NCI-H1694 treated with DMSO at 0.1 percent for 48 hours (cell line): ENCODE measurements around the gene PLPP4.

Source experiments
- DNase-seq: peaks from one replicate; lab custom pipeline; 2025; lab: John Stamatoyannopoulos, UW

The PLPP4 gene

DNA sequence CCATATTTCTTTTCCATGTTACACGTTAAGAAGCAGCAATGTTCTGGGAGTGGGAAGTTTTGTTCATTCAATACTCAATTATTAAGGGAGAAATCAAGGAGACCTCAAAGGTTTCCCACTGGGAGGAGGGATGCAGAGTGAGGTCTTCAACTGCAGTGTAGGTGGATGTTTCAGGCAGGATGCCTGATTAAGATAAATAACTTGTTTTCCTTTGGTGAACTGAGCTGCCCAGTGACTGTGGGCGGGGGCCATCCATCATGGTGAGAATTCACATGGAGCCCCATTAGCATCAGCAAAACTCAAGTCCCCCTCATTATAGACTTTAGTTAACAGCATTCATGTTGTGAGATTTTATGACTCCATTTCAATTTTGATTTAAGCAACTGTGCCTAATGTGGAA lies 121.1 kb downstream of the PLPP4 start:
- no peak for DNase-seq

DNA sequence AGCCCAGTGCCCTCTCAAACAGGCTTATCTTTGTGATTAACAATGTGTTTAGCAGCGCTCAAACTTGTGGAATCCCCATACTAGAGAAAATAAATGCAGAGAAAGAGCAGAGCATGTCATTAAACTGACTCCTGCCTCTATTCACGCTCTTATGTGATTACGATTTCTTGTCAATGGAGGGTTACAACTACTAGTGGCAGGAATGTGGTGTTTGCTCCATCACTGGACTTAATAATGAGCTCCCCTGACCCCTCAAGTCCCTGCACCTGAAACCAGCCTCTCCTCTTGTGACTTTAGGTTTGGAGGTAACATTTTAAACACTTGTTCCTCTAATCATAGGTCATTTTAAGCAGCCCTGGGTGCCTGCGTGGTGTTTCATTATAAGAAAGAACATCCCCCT lies 121.9 kb downstream of the PLPP4 start:
- DNase-seq: no peak

DNA sequence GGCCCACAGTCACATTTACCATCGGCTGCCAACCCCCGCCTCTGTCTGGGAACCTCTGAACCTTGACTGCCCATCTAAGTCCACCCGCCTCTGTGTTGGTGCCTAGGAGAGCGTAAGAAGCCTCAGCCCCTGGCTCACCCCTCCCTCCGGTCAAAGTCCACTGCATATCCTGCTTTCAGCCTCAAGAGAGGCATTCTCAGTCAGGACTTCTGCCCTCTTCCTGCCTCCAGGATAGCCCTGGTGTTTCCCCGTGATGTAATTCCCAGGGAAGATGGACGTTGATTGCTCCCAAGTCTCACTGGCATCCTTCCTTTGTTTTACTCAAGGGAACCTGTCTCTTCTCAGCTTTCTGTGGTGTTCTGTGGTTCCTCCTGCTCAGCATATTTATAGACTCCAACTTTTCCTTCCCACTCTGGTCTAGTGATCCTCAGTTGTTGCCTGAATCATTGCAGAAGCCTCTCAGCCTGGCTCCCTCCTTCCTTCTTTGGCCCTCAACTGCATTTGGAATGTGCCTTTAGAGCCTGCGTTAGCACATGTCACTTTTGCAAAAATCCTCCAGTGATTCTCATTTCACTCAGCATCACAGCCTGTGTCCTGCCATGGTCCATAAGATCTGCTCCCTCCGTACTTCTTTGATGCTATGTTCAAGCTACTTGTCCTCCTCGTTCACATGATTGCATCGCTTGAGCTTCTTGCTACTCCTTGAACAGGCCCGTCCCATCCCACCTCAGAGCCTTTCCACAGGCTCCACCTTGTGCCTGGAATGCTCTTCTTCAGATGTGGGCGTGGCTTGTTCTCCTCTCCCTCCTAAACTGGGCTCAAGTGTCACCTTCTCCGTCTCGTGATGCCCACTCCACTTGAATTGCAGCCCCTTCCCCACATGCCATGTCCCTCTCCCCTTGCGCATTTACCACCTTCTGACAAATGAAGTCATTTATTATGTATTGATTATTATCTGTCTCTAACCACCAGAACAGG lies 124.2 kb downstream of the PLPP4 start:
- no peak for DNase-seq

DNA sequence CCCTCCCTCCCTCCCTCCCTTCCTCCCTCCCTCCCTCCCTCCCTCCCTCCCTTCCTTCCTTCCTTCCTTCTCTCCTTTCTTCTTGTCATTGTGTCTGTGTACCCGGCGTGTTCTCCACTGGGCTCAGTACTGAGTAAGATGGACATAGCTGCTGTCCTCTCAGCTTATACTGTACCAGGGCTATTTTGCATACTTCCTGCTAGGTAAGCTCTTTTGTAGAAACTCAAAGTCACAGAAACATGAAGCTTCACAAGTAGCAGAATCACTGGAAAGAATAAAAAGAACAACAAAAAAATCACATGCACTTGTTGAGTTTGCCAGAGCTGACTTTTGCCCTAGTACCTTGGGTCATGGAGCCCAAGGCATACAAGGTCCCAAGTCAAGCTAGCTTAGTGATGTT lies 125.7 kb downstream of the PLPP4 start:
- DNase-seq: no peak

DNA sequence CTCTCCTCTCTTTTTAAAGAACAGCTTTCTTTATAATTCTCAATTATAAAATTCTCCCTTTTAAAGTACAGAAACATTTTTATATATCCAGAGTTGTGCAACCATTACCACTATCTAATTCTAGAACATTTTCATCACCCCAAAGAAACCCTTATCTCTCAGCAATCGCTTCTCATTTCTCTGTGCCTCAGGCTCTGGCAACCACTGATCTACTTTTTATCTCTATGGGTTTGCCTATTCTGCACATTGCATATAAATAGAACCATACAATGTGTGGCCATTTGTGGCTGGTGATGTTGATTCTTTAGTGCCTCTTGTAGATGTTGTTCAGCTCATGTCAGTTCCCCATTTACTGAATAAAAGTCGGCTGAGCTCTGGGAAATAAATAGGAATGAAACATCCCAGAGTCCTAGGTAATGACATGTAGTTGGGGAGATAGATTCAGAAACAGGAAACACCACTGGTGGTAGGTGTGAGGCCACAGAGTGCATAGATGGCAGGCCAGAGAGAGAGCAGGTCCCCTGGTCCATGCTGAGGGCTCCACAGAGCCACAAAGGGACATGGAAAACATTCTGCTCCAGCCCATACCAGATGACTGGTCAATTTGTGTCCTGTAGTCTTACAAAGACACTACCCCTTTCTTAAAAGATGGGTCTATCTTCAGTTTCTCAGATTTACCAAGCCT lies 126.5 kb downstream of the PLPP4 start:
- DNase-seq: no peak

DNA sequence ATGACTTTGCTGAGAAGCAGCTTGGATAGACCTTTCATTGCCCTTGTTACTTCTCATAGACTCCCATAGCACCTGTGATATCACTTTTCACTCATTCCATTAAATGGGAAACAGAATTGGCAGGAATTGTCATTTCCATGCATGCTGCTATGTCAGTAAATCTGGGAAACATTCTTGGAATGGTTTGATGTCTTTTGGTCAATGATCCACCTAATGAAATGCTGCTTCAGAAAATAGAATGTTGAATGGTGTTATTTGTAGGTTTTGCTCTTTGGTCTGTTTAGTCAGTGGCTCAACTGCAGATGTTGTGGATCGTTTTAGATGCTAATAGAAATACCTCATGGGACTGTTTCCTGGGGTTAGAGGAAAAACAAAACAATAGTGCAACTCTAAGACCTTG lies 127.8 kb downstream of the PLPP4 start:
- DNase-seq: no peak

DNA sequence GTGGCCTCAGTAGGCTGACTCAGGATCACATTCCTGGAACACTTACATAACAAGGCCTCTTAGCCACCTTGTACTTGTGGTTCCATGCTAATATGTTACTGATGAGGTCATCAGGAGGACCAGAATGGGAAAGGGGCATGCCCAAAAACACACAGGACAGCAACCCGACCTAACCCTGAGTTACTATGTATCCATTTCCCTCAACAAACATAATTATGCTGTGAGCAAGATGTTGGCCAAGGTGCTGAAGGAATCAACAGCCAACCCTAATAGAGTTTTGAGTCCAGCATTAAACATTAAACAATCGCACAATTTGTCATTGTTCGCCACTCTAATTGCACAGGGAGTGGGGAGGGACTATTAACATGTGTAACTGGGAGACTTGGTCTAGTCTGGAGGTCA lies 129.4 kb downstream of the PLPP4 start:
- no peak for DNase-seq

DNA sequence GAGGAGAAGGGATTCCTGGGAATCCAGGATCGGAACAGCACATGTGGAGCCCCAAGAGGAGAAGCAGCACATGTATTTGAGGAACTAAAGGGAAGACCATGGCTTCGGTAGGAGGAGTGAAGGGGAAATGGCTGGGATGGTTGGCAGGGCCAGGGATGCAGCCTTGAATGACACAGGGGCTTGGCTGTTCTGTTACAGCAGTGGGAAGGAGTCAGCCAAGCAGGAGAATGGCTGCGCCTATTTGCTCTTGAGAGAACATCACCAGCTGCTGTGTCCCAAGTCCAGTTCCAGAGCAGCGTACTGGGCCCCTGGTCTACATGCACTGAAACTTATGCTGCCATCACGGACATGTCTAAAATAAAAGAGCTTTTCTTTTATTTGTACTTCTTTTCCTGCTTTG lies 130.0 kb downstream of the PLPP4 start:
- DNase-seq: no peak

DNA sequence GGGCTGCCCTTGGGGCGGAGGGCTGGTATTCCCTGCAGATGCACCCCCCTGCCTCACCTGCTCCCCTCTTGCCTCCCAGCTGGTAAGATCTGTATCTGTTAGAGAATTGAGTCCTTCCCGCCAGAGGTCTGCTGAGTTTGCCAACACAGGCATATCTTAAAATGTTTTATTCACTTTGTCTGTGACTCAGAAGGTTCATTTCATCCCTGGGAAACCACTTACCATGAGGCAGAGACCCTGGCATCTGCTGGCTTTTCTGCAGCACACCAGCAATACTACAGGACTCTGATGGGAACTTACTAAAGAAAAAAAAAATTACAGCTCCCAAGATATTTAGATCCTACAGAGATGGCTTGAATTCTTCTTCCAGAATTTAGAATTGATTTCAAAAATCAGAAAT lies 131.3 kb downstream of the PLPP4 start:
- no peak for DNase-seq

DNA sequence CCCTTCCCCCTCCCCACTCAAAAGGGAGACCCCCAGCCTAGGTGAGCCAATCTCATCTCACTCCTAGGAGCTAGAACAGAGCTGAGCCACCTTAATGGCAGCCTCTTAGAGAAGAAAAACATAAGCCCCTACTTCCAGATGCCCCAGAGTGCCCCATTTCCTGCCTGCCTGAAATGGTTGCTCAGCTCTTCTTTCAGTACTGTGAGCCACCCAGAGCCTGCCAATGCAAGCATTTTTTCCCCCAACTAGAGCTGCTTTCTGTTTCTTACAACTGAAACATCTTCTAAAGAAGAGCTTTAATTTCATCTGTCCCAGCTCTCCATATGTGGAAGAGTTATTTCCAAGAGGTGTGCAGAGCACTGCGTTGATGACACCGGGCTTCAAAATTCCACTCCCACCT lies 136.7 kb downstream of the PLPP4 start:
- DNase-seq: no peak

DNA sequence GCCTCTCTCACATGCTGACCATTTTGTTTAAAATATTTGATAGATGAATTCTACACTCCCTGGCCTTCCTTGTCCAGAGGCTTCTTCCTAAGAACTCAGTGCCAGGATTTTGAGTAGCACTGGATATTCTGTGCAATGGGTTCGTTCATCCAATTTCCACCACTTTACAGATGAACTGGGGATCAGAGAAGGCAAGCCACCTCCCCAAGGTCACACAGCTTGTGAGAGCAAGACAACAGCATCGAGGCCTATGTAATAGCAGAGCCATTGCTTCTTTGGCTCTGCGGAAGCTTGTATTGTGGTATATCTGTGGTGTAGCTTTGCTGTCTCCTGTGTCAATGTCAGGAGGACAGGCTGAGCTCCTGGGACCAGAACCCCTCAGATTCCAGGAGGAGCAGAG lies 140.9 kb downstream of the PLPP4 start:
- no peak for DNase-seq

DNA sequence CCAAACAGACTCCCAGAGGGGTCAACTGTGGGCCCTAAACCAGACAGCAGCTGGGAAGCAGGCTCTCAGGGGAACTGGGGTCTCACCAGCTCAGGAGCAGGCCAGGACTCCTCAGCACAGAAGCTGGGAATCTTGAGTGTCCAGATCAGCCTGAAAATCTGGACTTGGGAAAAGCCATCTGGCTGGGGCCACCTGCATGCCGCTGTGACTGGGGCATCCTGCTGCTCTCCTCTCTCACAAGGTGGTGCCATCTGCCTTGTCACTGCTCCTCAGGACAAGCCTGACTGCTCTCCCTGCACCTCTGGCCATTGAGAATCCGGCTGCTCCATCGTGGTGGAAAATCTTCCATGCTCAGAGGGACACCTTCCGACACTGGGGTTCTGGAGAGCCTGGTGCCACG lies 141.4 kb downstream of the PLPP4 start:
- no peak for DNase-seq

DNA sequence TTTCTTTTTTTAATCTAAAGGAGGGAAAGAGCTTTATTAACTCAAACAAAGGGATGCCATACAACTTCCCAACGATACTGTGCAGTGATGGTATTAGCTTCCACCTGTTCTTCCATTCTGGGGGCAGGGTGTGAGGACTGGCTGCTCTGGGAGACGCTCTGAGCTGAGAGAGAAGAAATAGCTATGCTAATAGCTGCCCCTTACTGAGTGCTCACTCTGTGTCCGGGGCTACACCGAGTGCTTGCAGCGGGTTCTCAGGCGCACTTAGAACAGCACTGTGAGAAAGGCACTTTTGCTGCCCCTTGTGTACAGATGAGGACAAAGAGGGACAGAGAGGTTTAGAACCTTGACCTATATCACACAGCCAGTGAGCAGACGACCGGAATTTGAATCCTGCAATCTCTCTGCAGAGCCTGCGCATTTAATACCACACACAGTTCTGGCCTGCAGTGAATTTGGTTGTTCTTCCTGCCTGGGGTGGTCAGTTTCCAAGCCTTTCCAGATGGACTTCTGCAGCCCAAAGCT lies 142.2 kb downstream of the PLPP4 start:
- DNase-seq: no peak

DNA sequence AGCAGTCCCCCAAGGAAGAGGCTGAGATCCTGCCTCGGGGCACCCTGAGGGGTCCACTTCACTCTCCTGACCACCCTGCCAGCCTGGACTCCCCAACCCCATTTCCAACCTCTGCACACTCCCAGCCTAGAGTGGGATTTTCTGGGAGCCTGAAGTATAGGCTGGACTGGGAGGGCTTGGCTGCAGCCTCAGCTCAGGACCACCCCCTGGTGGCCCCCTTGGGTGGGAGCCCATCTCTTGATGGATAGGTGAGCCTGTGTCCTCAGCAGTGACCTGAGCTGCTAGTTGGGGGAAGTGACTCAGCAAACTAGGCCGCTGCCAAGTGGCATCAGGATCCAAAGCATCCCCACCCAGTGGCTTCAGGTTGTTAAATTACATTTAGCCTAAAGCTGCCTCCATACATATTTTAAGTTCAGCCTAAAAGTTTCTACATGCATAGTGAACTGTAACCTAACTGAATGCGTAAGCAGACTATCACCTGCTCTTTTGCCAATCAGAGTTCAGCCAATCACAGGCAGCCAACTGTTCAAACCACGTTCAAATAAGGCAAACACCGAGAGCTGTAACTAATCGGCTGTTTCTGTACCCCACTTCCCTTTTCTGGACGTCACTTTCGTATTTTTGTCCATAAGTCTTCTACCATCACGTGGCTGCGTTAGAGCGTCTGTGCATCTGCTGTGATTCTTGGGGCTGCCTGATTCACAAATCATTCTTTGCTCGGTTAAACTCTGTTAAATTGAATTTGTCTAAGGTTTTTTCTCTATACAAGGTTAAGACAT lies 144.0 kb downstream of the PLPP4 start:
- no peak for DNase-seq

DNA sequence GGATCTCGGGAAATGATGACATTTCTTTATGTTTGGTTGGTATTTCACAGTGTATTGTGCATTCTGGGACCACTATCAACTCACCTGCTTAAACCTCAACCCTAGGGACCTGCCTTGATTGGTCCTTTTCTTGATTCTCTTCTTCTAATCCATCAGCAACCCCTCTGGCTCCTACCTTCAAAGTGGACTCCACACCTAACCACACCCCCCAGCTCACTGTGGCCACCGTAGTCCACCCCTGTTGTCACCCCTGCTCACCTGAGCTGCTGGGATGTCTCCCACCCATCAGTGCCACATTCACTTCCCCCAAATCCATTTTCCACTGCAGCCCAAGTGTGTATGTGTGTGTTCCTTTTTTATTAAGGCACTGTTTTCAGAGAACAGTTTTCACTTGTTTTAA lies 145.0 kb downstream of the PLPP4 start:
- no peak for DNase-seq

DNA sequence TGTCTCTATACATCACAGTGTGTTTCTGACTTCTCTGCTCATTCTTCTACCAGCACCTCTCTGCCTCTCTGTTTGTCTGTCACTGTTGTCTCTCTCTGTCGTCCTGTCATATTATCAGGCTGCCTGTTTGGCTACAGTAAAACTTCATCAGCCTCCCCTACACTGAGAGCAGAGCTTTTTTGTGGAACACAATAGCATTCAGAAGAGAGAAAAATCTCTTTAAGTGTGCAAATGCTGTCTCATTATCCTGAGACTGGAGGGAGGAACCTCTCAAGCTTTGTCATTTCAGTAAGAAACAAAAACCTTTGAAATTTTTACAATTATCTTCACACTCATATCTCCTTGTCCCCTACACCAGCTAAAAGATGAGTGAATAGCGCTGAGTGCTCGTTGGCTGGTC lies 148.4 kb downstream of the PLPP4 start:
- no peak for DNase-seq

DNA sequence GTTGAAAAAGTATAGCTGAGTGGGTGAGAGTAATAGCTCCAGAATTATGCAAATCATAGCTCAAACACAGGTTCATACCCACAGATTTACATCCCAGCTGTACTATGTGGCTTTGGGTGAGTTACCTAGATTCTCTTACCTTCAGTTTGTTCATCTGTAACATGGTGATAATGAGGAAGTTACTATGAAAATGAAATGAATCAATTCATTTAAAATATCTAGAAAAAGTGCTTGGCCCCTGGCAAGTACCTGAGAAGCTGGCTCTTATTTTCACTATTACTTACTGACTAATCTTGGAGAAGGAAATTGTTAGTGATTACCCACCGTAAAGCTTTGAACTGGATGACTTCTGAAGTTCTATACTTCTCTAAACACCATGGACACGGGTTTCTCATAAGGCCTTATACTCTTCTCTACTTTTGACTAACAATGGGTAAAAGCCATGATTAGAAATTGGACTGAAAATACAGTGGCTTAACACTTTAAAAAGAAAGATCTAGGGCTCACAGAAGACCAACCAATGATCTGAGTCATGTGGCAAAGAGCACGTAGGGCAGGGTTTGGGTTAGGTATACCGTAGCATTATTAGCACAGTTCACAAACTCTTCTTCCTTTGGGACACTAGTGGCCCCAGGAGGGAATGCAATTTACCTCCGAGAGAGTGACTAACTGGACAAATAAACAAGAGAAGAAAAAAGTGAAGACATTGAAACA lies 149.2 kb downstream of the PLPP4 start:
- no peak for DNase-seq

DNA sequence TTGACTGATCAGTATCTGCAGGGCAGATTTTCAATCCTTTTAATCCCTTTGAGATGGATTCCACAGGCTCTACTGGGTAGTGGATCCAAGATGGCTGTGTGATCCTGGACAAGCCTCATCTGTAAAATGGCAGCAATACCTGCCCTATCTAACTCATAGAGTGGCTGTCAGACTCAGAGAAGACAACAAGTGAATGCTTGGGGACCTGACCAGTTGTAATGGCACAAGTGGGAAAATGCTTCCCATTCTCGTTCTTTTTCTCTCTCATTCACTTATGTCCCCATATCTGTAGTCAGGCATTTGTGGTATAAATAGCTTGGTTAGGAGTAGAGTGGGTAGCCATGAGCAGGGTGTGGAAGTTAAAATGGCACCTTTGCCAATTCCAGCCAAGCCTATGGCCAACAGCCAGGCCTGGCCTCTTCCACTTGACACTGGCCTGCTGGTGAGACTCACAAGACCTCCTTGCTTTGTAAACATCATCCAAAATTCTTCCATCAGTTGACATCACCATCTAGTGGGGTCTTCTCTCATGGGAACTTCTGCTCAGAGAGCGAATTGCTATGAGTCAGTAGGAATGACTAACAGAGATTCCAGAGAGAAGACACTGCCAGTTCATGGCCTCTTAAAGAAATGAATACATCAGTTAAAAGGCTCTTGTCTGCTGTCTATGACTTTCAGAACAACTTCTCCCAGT lies 150.1 kb downstream of the PLPP4 start:
- DNase-seq: no peak

DNA sequence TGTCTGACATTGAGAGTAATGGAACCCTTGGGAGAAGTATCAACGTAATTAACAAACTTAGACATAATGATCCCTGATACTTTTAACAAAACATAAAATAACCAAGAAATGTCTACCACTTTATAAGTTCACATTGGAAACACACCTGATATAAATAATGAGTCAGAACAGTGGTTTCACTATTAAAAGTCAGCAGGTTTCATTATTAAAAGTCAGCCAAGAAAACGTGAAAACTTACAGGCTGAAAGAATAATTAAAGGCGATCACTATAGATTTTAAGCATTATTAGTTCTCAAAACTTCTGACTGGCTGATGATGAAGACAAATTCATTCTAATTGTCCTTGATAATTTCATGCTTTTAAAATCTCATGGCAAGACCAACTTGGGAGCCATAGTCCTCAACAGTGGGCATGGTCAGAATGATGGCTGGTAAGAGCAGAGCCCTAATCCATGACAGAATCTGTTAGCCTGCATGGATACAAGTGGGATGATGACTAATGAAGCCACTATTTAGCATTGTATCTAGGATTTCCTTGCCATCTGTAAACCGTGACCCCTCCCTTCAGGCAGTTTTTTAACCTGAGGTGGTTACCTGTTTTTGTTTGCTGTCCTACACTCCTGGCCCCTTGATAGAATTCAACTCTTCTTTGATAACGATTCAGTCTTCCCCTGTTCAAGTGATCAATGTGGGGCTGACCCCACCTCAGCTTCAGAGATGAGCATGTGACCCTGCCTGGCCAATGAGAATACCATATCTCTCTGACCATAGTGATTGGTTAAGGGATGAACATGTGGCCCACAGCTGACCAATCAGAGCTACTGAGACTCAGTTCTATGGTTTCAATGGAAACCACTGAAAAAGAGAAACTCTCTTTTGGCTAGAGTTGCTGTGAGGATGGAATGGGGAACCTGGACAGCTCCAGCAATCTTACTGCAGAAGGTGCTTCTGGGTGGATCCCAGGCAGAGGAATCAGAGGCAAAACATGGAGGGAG lies 151.0 kb downstream of the PLPP4 start:
- no peak for DNase-seq

DNA sequence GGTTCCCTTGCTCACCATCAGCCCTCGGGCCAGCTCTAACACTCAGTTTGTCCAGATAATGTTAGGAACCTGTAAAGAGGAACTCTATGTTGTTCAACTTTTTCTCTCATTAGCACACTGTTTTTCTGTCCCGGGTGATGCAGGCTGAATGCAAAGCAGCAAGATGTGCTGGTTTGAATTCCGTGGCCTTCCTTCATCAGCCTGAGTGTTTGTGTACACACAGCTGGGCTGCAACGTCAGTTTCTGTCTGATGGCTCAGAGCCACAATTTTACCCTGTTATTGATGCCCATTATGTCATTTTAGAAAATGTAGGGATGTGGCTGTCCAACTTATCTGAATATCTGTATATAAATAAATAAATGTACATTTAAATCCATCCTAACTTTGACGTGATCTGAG lies 152.0 kb downstream of the PLPP4 start:
- no peak for DNase-seq
